ENCODE results near the gene AIFM1.

- no peak for TF ChIP-seq CTCF (IDR thresholded peaks at IDR 0.05 in 8 of 11, conservative IDR thresholded peaks at IDR 0.05 in 3 of 11)
- TF ChIP-seq POLR2AphosphoS5 (IDR thresholded peaks at IDR 0.05) = peak; percentile 30 to 74 (median 63)
Measured at GRCh38 chrX:130171446-130172126, 5.9 kb upstream of the AIFM1 start, which contains the start of gene RAB33A.
